ENCODE measurements around the gene RNF5.
"Not testable (repeated sequence)": the region's sequence is repeated elsewhere in the genome, so short reads cannot be mapped to it uniquely, and the experiment has no call there.

RNF5 gene

DNA sequence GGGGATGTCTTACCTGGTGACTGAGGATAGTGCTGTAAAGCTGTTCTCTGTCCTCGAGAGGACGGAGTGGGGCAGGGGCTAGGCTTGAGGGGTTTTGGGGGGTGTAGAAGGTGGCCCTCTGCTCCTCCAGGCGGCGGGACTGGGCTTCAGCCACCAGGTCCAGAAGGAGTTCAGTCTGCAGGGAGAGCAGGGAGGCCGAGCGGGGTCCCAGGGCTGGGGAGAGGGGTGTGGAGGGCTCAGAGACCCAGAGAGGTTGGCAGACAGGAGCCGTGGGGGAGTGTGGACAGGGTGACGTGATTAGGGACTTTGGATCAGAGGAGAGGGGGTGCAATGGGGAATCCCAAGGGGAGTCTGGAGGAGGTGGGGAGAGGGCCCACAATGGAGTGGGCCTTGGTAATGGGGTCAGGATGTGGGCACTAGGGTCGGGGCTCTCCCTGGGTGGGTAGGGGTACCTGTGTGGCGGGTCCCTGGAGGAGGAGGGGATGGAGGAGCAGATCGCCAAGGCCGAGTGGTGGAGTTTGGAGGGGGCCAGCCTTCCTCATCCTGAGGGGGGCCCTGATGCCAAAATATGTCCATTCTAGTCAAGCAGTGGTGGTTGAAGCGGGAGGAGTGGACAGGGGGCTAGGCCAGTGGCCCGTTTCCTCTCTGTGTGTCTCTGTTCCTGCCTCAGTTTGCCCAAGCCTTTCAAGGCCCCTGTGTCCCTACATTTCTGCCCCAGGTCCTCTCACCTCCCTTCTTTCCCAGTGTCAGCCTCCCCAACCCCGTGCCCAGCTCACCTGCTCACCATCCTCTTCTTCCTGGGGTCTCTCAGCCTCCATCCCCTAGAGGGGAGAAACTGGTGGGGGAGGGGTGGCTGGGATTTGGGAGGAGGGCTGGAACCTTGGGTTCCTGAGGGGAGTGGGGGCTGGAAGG lies 13.7 kb downstream of the RNF5 start:
- H3K4me1 ChIP-seq (ENCODE audit: insufficient read depth, low read length), result peaks cover 42% of the 10 kb centered on the region
- H2AFZ ChIP-seq (ENCODE audit: low read depth, low read length), result no peak overlapping the region
- H3K9me3 ChIP-seq (ENCODE audit: low read length), result no peaks in the 10 kb centered on the region
- H3K27me3 ChIP-seq (ENCODE audit: insufficient read depth, low read length), result no peaks in the 10 kb centered on the region
- H3K4me3 ChIP-seq (ENCODE audit: low read length), result no peak overlapping the region
- peaks cover 12% of the 10 kb centered on the region for H3K36me3 ChIP-seq (ENCODE audit: insufficient read depth, low read length)

- no peaks in the 10 kb centered on the region for H3K27me3 ChIP-seq (ENCODE audit: insufficient read depth, low read length)
- peaks cover 44% of the 10 kb centered on the region for H3K4me1 ChIP-seq (ENCODE audit: insufficient read depth, low read length)
- peaks cover 5% of the 10 kb centered on the region for H3K36me3 ChIP-seq (ENCODE audit: insufficient read depth, low read length)
- H3K4me3 ChIP-seq (ENCODE audit: low read length), result no peak within 1 kb of the TSS
- no peak within 1 kb of the TSS for H2AFZ ChIP-seq (ENCODE audit: low read depth, low read length)
- H3K9me3 ChIP-seq (ENCODE audit: low read length), result no peaks in the 10 kb centered on the region
These were observed 14.4 kb downstream of the RNF5 start, which contains the start of gene GPSM3 for GRCh38 chr6:32192608-32193039. GPSM3 (minus strand) TSS chr6:32192643; CDS start chr6:32192513, 130 bp downstream.

GRCh38 chr6:32193096-32193495 lies 14.9 kb downstream of the RNF5 start:
- not testable (repeated sequence) for H3K4me3 ChIP-seq (ENCODE audit: low read length); H2AFZ ChIP-seq (ENCODE audit: low read depth, low read length); H3K9me3 ChIP-seq (ENCODE audit: low read length); H3K27me3 ChIP-seq (ENCODE audit: insufficient read depth, low read length); H3K36me3 ChIP-seq (ENCODE audit: insufficient read depth, low read length)
- H3K4me1 ChIP-seq (ENCODE audit: insufficient read depth, low read length), result peaks cover 43% of the 10 kb centered on the region

DNA sequence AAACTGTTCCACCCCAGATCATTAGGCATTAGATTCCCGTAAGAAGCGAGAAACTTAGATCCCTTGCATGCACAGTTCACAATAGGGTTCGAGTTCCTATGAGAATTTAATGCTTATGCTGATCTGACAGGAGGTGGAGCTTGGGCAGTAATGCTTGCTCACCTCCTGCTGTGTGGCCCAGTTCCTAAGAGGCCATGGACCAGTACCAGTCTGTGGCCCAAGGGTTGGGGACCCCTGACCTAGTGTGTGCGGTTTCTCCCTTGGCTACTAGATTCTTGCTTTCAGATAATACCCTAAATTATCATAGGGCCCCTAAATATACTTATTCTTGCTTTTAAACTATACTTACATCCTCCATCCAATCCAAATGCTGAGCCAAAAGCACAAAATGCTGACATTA lies 16.2 kb downstream of the RNF5 start:
- no peak overlapping the region for H3K4me3 ChIP-seq (ENCODE audit: low read length)

DNA sequence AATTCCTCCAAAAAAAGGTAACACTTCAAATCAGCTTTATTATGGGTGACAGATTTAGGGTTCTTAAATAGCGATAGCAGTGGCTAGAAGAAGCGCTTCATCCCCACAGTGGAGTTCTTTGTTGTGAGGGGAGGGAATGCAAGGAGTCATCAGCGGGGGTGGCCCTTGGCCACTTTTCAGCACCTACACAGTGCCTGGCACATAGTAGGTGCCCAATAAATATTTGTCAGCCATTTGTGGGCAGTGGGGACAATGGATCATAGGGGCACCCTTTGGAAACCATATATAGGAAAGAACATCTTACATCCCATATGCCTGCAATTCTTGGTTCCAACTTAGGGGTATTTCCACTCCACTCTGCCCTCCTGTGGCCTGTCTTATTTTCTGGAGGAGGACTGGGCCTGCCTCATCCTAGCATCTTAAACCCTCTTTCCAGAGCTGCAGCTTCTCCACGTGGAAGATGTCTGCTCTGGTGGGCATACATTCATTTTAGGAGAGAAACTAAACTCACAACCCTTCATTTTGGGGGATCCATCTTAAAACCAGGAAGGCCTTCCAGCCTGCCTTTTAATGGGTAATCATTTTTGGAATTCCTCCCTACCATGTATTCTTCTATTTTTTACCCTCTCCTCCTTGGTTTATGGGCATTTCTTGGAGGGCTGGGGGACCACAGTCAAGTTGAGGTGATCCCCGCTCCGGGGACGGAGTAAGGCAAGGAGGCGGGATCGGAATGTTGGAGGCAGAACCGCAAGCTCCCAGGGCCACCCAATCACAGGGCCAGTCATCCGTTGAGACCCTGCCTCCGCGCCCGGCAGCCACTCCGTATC lies 16.8 kb downstream of the RNF5 start:
- Histone ChIP-seq H3K27me3 (ENCODE audit: insufficient read depth, low read length) (no peaks in the 10 kb centered on the region), H3K9me3 (ENCODE audit: low read length) (no peaks in the 10 kb centered on the region), H3K36me3 (ENCODE audit: insufficient read depth, low read length) (no peaks in the 10 kb centered on the region), H3K4me3 (ENCODE audit: low read length) (peak overlapping the region; percentile 58), H2AFZ (ENCODE audit: low read depth, low read length) (no peak overlapping the region), H3K4me1 (ENCODE audit: insufficient read depth, low read length) (peaks cover 30% of the 10 kb centered on the region)

More for the DNA sequence above, 16.2 kb downstream of the RNF5 start:
- peaks cover 30% of the 10 kb centered on the region for H3K4me1 ChIP-seq (ENCODE audit: insufficient read depth, low read length)
- H3K36me3 ChIP-seq (ENCODE audit: insufficient read depth, low read length), result no peaks in the 10 kb centered on the region
- H3K9me3 ChIP-seq (ENCODE audit: low read length), result no peaks in the 10 kb centered on the region
- H3K27me3 ChIP-seq (ENCODE audit: insufficient read depth, low read length), result no peaks in the 10 kb centered on the region
- H2AFZ ChIP-seq (ENCODE audit: low read depth, low read length), result no peak overlapping the region

DNA sequence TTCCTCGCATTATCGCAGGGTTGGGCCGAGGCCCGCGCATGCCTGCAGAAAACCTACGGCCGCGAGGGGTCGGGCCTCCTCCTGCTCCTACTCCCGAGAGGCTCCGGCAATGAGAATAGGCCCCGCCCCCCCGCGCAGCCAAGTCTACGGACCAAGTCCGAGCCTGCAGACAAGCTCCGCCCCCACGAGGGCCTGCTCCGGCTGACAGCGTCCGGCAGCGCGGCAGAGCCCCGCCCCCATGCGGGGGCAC lies 17.4 kb downstream of the RNF5 start:
- no peaks in the 10 kb centered on the region for H3K36me3 ChIP-seq (ENCODE audit: insufficient read depth, low read length)
- no peaks in the 10 kb centered on the region for H3K27me3 ChIP-seq (ENCODE audit: insufficient read depth, low read length)
- H3K9me3 ChIP-seq (ENCODE audit: low read length), result no peaks in the 10 kb centered on the region
- peaks cover 30% of the 10 kb centered on the region for H3K4me1 ChIP-seq (ENCODE audit: insufficient read depth, low read length)
- H2AFZ ChIP-seq (ENCODE audit: low read depth, low read length), result no peak overlapping the region
- peak overlapping the region; percentile 64 for H3K4me3 ChIP-seq (ENCODE audit: low read length)

GRCh38 chr6:32195902-32196681 lies 17.9 kb downstream of the RNF5 start:
- H3K9me3 ChIP-seq (ENCODE audit: low read length), result no peaks in the 10 kb centered on the region
- no peak overlapping the region for H2AFZ ChIP-seq (ENCODE audit: low read depth, low read length)
- H3K36me3 ChIP-seq (ENCODE audit: insufficient read depth, low read length), result no peaks in the 10 kb centered on the region
- no peaks in the 10 kb centered on the region for H3K27me3 ChIP-seq (ENCODE audit: insufficient read depth, low read length)
- peak overlapping the region; percentile 64 for H3K4me3 ChIP-seq (ENCODE audit: low read length)
- H3K4me1 ChIP-seq (ENCODE audit: insufficient read depth, low read length), result peaks cover 25% of the 10 kb centered on the region

DNA sequence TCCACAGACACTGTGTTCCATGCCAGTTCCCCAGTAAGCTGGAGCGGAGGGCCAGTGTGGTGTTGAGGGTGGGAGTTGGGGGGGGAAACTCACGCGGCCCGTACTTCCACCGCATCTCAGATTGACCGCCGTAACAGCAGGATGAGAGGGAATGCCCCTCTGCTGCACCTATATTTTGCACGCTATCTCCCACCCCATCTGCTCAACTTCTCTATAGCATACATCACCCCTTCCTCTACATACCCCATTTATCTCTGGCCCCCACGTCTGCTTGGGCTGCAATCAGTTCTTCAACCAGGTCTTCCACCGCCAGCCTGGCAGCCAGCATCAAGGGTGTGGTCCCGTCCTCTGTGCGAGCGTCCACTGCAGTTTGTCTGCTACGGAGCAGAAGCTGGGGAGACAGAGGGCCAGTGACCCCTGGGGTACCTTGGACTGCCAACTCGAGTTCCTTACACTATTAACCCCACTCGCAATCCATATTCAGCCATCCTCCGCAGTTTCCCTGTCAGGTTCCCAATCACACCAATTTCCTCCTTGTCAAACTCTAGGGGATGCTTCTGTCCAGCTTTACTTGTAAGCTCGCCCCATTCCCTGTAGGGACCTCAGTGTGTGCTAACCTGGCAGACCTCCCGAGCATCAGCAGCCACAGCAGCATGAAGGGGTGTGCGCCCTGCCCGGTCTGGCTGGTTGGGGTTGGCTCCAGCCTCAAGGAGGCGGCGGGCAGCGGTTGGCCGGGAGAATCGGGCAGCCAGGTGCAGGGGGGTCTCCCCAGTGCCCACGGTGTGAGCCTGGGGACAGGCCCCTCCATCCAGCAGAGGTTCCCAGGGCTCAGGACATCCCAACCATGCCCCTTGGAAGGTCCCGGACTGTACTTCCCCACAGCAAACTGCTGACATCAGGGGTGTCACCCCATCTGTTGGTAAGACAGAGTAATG lies 18.7 kb downstream of the RNF5 start:
- Histone ChIP-seq H3K4me1 (ENCODE audit: insufficient read depth, low read length) (peaks cover 22% of the 10 kb centered on the region), H3K36me3 (ENCODE audit: insufficient read depth, low read length) (no peaks in the 10 kb centered on the region), H3K27me3 (ENCODE audit: insufficient read depth, low read length) (no peaks in the 10 kb centered on the region), H2AFZ (ENCODE audit: low read depth, low read length) (no peak overlapping the region), H3K9me3 (ENCODE audit: low read length) (no peaks in the 10 kb centered on the region), H3K4me3 (ENCODE audit: low read length) (peak overlapping the region; percentile 64)

GRCh38 chr6:32198345-32198696 lies 20.1 kb downstream of the RNF5 start:
- Histone ChIP-seq H3K36me3 (ENCODE audit: insufficient read depth, low read length) (no peaks in the 10 kb centered on the region), H3K9me3 (ENCODE audit: low read length) (no peaks in the 10 kb centered on the region), H3K4me1 (ENCODE audit: insufficient read depth, low read length) (peaks cover 29% of the 10 kb centered on the region), H2AFZ (ENCODE audit: low read depth, low read length) (no peak overlapping the region), H3K4me3 (ENCODE audit: low read length) (no peak overlapping the region), H3K27me3 (ENCODE audit: insufficient read depth, low read length) (no peaks in the 10 kb centered on the region)

DNA sequence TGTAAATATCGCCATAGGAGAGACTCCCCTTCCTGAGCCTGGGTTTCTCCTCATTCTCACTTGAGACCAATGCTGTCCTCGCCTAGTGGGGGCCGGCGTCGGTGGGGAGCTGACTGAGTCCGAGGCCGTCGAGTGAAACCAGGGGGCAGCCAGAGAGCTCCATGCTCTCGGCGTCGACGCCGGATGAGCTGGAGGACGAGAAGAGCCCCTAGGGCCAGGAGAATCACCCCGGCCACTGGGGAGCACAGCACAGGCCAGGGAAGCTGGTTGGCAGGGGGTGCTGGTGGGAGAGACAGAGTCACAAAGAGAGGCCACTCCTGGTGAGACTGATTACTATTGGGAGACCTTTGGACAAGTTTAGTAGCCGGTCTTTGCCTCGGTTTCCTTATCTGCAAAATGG lies 20.7 kb downstream of the RNF5 start:
- no peak overlapping the region for H2AFZ ChIP-seq (ENCODE audit: low read depth, low read length)
- H3K27me3 ChIP-seq (ENCODE audit: insufficient read depth, low read length), result no peaks in the 10 kb centered on the region
- H3K4me1 ChIP-seq (ENCODE audit: insufficient read depth, low read length), result peaks cover 35% of the 10 kb centered on the region
- no peaks in the 10 kb centered on the region for H3K9me3 ChIP-seq (ENCODE audit: low read length)
- no peaks in the 10 kb centered on the region for H3K36me3 ChIP-seq (ENCODE audit: insufficient read depth, low read length)
- H3K4me3 ChIP-seq (ENCODE audit: low read length), result no peak overlapping the region

DNA sequence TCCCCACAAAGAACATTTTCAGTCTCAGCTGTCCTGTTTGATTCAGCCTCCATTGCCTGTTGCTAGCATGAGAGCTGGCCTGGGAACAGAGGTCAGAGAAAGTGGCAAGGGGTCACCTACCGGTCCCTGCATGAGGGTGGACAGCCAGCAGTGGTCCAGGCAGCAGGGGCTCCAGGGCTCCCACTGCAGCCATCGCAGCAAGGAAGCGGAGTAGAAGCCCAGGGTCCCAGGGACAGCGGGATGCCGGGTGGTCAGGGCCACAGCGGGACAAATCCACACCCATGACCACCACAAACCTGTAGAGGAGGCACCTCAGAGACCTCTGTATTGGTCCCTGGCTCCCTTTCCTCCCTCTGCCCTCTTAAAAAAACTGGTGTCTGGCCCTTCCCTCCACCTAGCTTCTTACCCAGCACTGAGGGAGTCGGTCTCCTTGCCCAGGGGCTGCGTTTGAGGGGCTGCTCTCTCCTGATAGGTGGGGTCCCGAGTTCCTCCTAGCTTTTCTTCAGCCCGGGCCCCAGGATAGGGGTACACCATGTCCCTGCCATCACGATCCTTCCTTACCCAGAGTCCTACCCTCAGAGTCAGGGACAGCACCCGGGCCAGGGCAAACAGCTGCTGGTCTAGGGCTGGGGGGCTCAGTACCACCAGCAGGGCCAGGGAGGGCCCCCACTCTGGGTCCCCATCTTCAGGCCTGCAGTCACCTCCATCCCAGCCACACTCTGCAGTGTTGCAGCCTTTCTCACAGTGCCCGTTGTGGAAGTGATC lies 22.7 kb downstream of the RNF5 start:
- no peaks in the 10 kb centered on the region for H3K9me3 ChIP-seq (ENCODE audit: low read length)
- no peaks in the 10 kb centered on the region for H3K36me3 ChIP-seq (ENCODE audit: insufficient read depth, low read length)
- H2AFZ ChIP-seq (ENCODE audit: low read depth, low read length), result no peak overlapping the region
- no peaks in the 10 kb centered on the region for H3K27me3 ChIP-seq (ENCODE audit: insufficient read depth, low read length)
- H3K4me3 ChIP-seq (ENCODE audit: low read length), result no peak overlapping the region
- peaks cover 26% of the 10 kb centered on the region for H3K4me1 ChIP-seq (ENCODE audit: insufficient read depth, low read length)

DNA sequence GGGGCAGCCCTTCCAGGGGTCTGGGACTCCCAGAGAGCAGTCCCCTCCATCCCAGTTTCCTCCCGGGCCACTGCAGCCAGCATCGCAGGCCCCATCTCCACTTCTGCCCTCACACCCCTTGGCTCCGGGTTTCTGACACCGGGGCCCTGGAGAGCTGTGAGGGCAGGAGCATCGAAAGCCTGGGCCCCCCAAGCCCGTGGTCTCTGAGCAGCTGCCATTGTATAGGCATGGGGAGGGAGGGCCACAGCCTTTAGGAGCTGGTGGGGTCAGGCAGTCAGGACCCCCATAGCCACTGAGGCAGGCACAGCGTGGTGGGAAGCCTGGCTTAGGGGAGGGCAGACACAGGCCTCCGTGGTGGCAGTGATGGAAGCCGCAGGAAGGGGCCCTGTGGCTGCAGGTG lies 24.0 kb downstream of the RNF5 start:
- Histone ChIP-seq H3K4me1 (ENCODE audit: insufficient read depth, low read length) (peaks cover 16% of the 10 kb centered on the region), H3K36me3 (ENCODE audit: insufficient read depth, low read length) (no peaks in the 10 kb centered on the region), H3K9me3 (ENCODE audit: low read length) (no peaks in the 10 kb centered on the region), H3K4me3 (ENCODE audit: low read length) (no peak overlapping the region), H3K27me3 (ENCODE audit: insufficient read depth, low read length) (no peaks in the 10 kb centered on the region), H2AFZ (ENCODE audit: low read depth, low read length) (no peak overlapping the region)
